Osteocyte (in vitro differentiated cells): Measurements from ENCODE around the gene OTOG. TPM values are rescaled to one million over a fixed set of nuclear protein-coding genes. Genes with fewer than 3 reads are reported as not detected.

ENCODE experiments used
- DNase-seq: peaks from one replicate; pipeline ENCODE4 v3.0.0; 2021; ENCODE audit warnings: mixed read lengths; ENCODE audit not compliant: unreplicated experiment; ENCODE audit errors: extremely low spot score
- H3K27ac Mint-ChIP-seq: one replicate; pipeline ENCODE4 v1.8.0; 2021; ENCODE audit warnings: mild to moderate bottlenecking, mixed read lengths; ENCODE audit not compliant: unreplicated experiment
- H3K27me3 Mint-ChIP-seq: one replicate; pipeline ENCODE4 v1.8.0; 2021; ENCODE audit warnings: mixed read lengths; ENCODE audit not compliant: unreplicated experiment
- H3K36me3 Mint-ChIP-seq: one replicate; pipeline ENCODE4 v1.8.0; 2021; ENCODE audit warnings: mixed read lengths; ENCODE audit not compliant: unreplicated experiment
- H3K4me1 Mint-ChIP-seq: one replicate; pipeline ENCODE4 v1.8.0; 2021; ENCODE audit warnings: mixed read lengths; ENCODE audit not compliant: unreplicated experiment
- H3K4me3 Mint-ChIP-seq: one replicate; pipeline ENCODE4 v1.8.0; 2021; ENCODE audit warnings: mild to moderate bottlenecking, moderate library complexity, mixed read lengths; ENCODE audit not compliant: unreplicated experiment
- H3K9me3 Mint-ChIP-seq: one replicate; pipeline ENCODE4 v1.8.0; 2021; ENCODE audit warnings: mixed read lengths; ENCODE audit not compliant: unreplicated experiment
- CTCF ChIP-seq: fragments of 200-600 bp; sonication (generic); IDR thresholded peaks from 2 replicates; pipeline ENCODE4 v1.5.0; 2021; ENCODE audit warnings: antibody characterized with exemption, mild to moderate bottlenecking, moderate library complexity
- total RNA-seq: library from RNA; stranded (reverse); gene quantifications from 2 replicates; pipeline ENCODE4 v1.2.1, GENCODE V29; 2021

Gene OTOG
- total RNA-seq, 1 donor from 2014 or later: not detected

- Mint-ChIP-seq H3K27me3 (peaks cover 2% of the 10 kb centered on the region), H3K9me3 (no peaks in the 10 kb centered on the region), H3K27ac (no peak overlapping the region), H3K4me1 (no peaks in the 10 kb centered on the region), H3K4me3 (no peak overlapping the region), H3K36me3 (no peaks in the 10 kb centered on the region)
- peak; percentile 80 for DNase-seq
- no peak for TF ChIP-seq CTCF
Measured at GRCh38 chr11:17609291-17610084, 62.4 kb downstream of the OTOG start.

GRCh38 chr11:17610085-17610894 is 63.2 kb downstream of the OTOG start:
- H3K4me1 Mint-ChIP-seq: no peaks in the 10 kb centered on the region
- H3K9me3 Mint-ChIP-seq: no peaks in the 10 kb centered on the region
- H3K36me3 Mint-ChIP-seq: no peaks in the 10 kb centered on the region
- no peak overlapping the region for H3K27ac Mint-ChIP-seq
- no peak for TF ChIP-seq CTCF
- peaks cover 3% of the 10 kb centered on the region for H3K27me3 Mint-ChIP-seq
- peak; percentile 84 for DNase-seq
- H3K4me3 Mint-ChIP-seq: no peak overlapping the region

GRCh38 chr11:17611049-17611448 is 64.0 kb downstream of the OTOG start:
- Mint-ChIP-seq H3K9me3 (no peaks in the 10 kb centered on the region), H3K27ac (no peak overlapping the region), H3K36me3 (no peaks in the 10 kb centered on the region), H3K4me1 (no peaks in the 10 kb centered on the region), H3K4me3 (no peak overlapping the region), H3K27me3 (peaks cover 3% of the 10 kb centered on the region)
- DNase-seq: no peak
- TF ChIP-seq CTCF: no peak

- Mint-ChIP-seq H3K36me3 (no peaks in the 10 kb centered on the region), H3K27ac (no peak overlapping the region), H3K27me3 (peaks cover 8% of the 10 kb centered on the region), H3K4me3 (no peak overlapping the region), H3K4me1 (no peaks in the 10 kb centered on the region), H3K9me3 (no peaks in the 10 kb centered on the region)
- peak; percentile 77 for DNase-seq
- TF ChIP-seq CTCF: no peak
Measured at GRCh38 chr11:17611503-17612220, 64.6 kb downstream of the OTOG start.
